Measurements from ENCODE around the gene TRIM71.

TRIM71 gene

GRCh38 chr3:32859604-32860237 lies 41.9 kb downstream of the TRIM71 start:
- no peak overlapping the region for H3K9ac ChIP-seq (ENCODE audit: low read depth, low read length, poor library complexity, severe bottlenecking)
- no peaks in the 10 kb centered on the region for H3K9me2 ChIP-seq (replicated peaks; ENCODE audit: low read depth, low read length)
- H3K4me3 ChIP-seq (ENCODE audit: low read length, poor library complexity, severe bottlenecking) = no peak overlapping the region
- TF ChIP-seq CTCF (conservative IDR thresholded peaks at IDR 0.05; ENCODE audit: low read length) = no peak
- TF ChIP-seq EZH2phosphoT487 (IDR thresholded peaks at IDR 0.05; ENCODE audit: borderline replicate concordance) = no peak
- H3F3A ChIP-seq (ENCODE audit: low read depth) = no peaks in the 10 kb centered on the region
- H4K20me1 ChIP-seq (ENCODE audit: insufficient read depth, low read length, poor library complexity, severe bottlenecking) = peaks cover 15% of the 10 kb centered on the region
- peaks cover 10% of the 10 kb centered on the region; the same call in 1 of the 2 replicates for H3K36me3 ChIP-seq (ENCODE audit: insufficient read depth, low read length)
- peaks cover 92% of the 10 kb centered on the region for H3K79me2 ChIP-seq (ENCODE audit: insufficient read depth, low read length)
- H3K27me3 ChIP-seq (ENCODE audit: insufficient read depth, low read length, poor library complexity, severe bottlenecking) = no peaks in the 10 kb centered on the region
- no peak overlapping the region for H3K4me2 ChIP-seq (ENCODE audit: low read depth, low read length, poor library complexity, severe bottlenecking)
- peaks cover 31% of the 10 kb centered on the region for H3K4me1 ChIP-seq (ENCODE audit: insufficient read depth, low read length, poor library complexity, severe bottlenecking)
- H2AFZ ChIP-seq (ENCODE audit: low read length) = no peak overlapping the region
- H3K9me3 ChIP-seq (ENCODE audit: insufficient read depth, low read depth, low read length) = no peaks in the 10 kb centered on the region

- H2AFZ ChIP-seq (ENCODE audit: low read length) = no peak overlapping the region
- H3K9me2 ChIP-seq (replicated peaks; ENCODE audit: low read depth, low read length) = no peaks in the 10 kb centered on the region
- H3K4me3 ChIP-seq (ENCODE audit: low read length, poor library complexity, severe bottlenecking) = no peak overlapping the region
- peaks cover 10% of the 10 kb centered on the region; the same call in 1 of the 2 replicates for H3K36me3 ChIP-seq (ENCODE audit: insufficient read depth, low read length)
- H3K79me2 ChIP-seq (ENCODE audit: insufficient read depth, low read length) = peaks cover 93% of the 10 kb centered on the region
- no peaks in the 10 kb centered on the region for H3K9me3 ChIP-seq (ENCODE audit: insufficient read depth, low read depth, low read length)
- peaks cover 29% of the 10 kb centered on the region for H3K4me1 ChIP-seq (ENCODE audit: insufficient read depth, low read length, poor library complexity, severe bottlenecking)
- H3K9ac ChIP-seq (ENCODE audit: low read depth, low read length, poor library complexity, severe bottlenecking) = no peak overlapping the region
- no peaks in the 10 kb centered on the region for H3F3A ChIP-seq (ENCODE audit: low read depth)
- no peak overlapping the region for H3K4me2 ChIP-seq (ENCODE audit: low read depth, low read length, poor library complexity, severe bottlenecking)
- H4K20me1 ChIP-seq (ENCODE audit: insufficient read depth, low read length, poor library complexity, severe bottlenecking) = peaks cover 10% of the 10 kb centered on the region
- TF ChIP-seq EZH2phosphoT487 (IDR thresholded peaks at IDR 0.05; ENCODE audit: borderline replicate concordance) (no peak), CTCF (conservative IDR thresholded peaks at IDR 0.05; ENCODE audit: low read length) (no peak)
- no peaks in the 10 kb centered on the region for H3K27me3 ChIP-seq (ENCODE audit: insufficient read depth, low read length, poor library complexity, severe bottlenecking)
Observed at GRCh38 chr3:32860499-32860898, 42.7 kb downstream of the TRIM71 start.

- Histone ChIP-seq H2AFZ (ENCODE audit: low read length) (no peak overlapping the region), H3K79me2 (ENCODE audit: insufficient read depth, low read length) (peaks cover 96% of the 10 kb centered on the region), H3F3A (ENCODE audit: low read depth) (no peaks in the 10 kb centered on the region), H3K36me3 (ENCODE audit: insufficient read depth, low read length) (peaks cover 8% of the 10 kb centered on the region; the same call in 1 of the 2 replicates), H3K4me1 (ENCODE audit: insufficient read depth, low read length, poor library complexity, severe bottlenecking) (peaks cover 24% of the 10 kb centered on the region), H3K27me3 (ENCODE audit: insufficient read depth, low read length, poor library complexity, severe bottlenecking) (no peaks in the 10 kb centered on the region), H3K4me2 (ENCODE audit: low read depth, low read length, poor library complexity, severe bottlenecking) (no peak overlapping the region), H3K4me3 (ENCODE audit: low read length, poor library complexity, severe bottlenecking) (no peak overlapping the region), H3K9ac (ENCODE audit: low read depth, low read length, poor library complexity, severe bottlenecking) (no peak overlapping the region), H4K20me1 (ENCODE audit: insufficient read depth, low read length, poor library complexity, severe bottlenecking) (peaks cover 8% of the 10 kb centered on the region), H3K9me2 (replicated peaks; ENCODE audit: low read depth, low read length) (no peaks in the 10 kb centered on the region), H3K9me3 (ENCODE audit: insufficient read depth, low read depth, low read length) (no peaks in the 10 kb centered on the region)
- TF ChIP-seq EZH2phosphoT487 (IDR thresholded peaks at IDR 0.05; ENCODE audit: borderline replicate concordance) = no peak
- TF ChIP-seq CTCF (conservative IDR thresholded peaks at IDR 0.05; ENCODE audit: low read length) = no peak
Observed at GRCh38 chr3:32861681-32862080, 43.9 kb downstream of the TRIM71 start.
